Tibial nerve (tissue), 4 donors: Measurements from ENCODE around the gene DGKA.

ENCODE experiments used
- CTCF ChIP-seq, 5 experiments: fragments of 200-600 bp in 3 of 5; fragments of 450-650 bp in 2 of 5; sonication (generic) in 3 of 5; IDR thresholded peaks; one replicate each; pipeline ENCODE4 v1.5.1; 2016 to 2019; ENCODE audit warnings: antibody characterized with exemption in 5 of 5, mild to moderate bottlenecking in 3 of 5, moderate library complexity in 2 of 5
- EP300 ChIP-seq, 2 donors: sonication (generic); formaldehyde crosslinking; IDR thresholded peaks; one replicate each; pipeline ENCODE4 v1.6.1; 2017; ENCODE audit warnings: antibody characterized with exemption in 2 of 2, mild to moderate bottlenecking in 1 of 2
- POLR2A ChIP-seq, 2 donors: fragments of 450-650 bp; IDR thresholded peaks; one replicate each; pipeline ENCODE4 v1.6.1; 2017; ENCODE audit warnings: antibody characterized with exemption in 2 of 2, mild to moderate bottlenecking in 2 of 2, moderate library complexity in 2 of 2

- no peak for TF ChIP-seq POLR2A (IDR thresholded peaks at IDR 0.05)
- TF ChIP-seq EP300 (IDR thresholded peaks at IDR 0.05): no peak
- TF ChIP-seq CTCF (IDR thresholded peaks at IDR 0.05): no peak
Measured at GRCh38 chr12:55969356-55969755, 38.4 kb downstream of the DGKA start.
